Rectal smooth muscle tissue (tissue), 1 donor: Measurements from ENCODE around the gene PDE8B.
A peak's percentile ranks its signal among the peaks of the same experiment; 100 is the strongest.

Source experiments
- H3K27ac ChIP-seq: one replicate; pipeline ENCODE4 v1.7.0; 2013; ENCODE audit warnings: low read depth, low read length, inconsistent platforms
- H3K27me3 ChIP-seq: one replicate; pipeline ENCODE4 v1.7.0; 2013; ENCODE audit warnings: low read length; ENCODE audit not compliant: control insufficient read depth, insufficient read depth
- H3K36me3 ChIP-seq: one replicate; pipeline ENCODE4 v1.7.0; 2013; ENCODE audit warnings: low read length; ENCODE audit not compliant: control insufficient read depth, insufficient read depth
- H3K4me1 ChIP-seq: one replicate; pipeline ENCODE4 v1.7.0; 2013; ENCODE audit warnings: low read length; ENCODE audit not compliant: control insufficient read depth, insufficient read depth
- H3K4me3 ChIP-seq: one replicate; pipeline ENCODE4 v1.7.0; 2013; ENCODE audit warnings: low read length
- H3K9ac ChIP-seq: one replicate; pipeline ENCODE4 v1.7.0; 2013; ENCODE audit warnings: low read length

The PDE8B gene

DNA sequence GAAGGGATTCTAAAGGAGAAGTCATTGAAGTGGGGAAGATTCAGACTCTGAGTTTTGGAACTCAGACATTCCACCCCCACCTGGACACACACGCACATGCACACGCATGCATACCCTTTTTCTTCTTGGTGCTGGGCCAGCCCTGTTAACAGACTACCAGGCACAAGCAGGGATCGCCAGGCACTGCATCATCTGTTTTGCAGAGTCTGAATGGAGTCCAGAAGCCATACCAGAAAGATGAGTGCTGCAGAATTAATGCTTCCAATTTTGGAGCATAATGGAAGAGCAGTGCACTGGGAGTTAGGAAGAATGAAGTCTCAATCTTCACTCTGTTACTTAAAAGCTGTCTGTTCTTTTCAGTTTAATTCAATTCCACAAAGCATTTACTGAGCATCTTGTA lies 95.5 kb downstream of the PDE8B start:
- H3K27me3 ChIP-seq: no peaks in the 10 kb centered on the region
- H3K9ac ChIP-seq: no peak overlapping the region
- no peak overlapping the region for H3K4me3 ChIP-seq
- peaks cover 31% of the 10 kb centered on the region for H3K4me1 ChIP-seq
- no peaks in the 10 kb centered on the region for H3K36me3 ChIP-seq
- peak overlapping the region; percentile 81 for H3K27ac ChIP-seq

DNA sequence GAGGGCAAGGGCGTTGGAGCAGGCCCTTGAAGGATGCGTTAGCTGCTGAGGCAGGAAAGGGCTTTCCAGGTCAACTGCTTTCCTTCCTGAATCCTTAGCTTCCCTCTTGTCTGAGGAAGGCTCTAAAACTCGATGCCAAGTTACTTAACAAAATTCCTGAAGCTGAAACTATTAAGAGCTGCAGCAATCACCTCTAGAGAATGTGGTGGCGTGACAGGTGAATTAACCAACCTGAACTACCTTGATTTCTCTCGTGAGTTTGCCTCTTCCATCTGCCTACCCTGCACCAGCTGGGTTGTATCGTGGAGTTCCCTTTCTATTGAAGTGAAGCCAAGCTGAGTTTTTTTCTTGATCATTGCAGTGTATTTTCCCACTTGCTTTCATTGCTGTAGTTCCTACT lies 96.1 kb downstream of the PDE8B start:
- H3K27ac ChIP-seq: peak overlapping the region; percentile 81
- H3K9ac ChIP-seq: no peak overlapping the region

DNA sequence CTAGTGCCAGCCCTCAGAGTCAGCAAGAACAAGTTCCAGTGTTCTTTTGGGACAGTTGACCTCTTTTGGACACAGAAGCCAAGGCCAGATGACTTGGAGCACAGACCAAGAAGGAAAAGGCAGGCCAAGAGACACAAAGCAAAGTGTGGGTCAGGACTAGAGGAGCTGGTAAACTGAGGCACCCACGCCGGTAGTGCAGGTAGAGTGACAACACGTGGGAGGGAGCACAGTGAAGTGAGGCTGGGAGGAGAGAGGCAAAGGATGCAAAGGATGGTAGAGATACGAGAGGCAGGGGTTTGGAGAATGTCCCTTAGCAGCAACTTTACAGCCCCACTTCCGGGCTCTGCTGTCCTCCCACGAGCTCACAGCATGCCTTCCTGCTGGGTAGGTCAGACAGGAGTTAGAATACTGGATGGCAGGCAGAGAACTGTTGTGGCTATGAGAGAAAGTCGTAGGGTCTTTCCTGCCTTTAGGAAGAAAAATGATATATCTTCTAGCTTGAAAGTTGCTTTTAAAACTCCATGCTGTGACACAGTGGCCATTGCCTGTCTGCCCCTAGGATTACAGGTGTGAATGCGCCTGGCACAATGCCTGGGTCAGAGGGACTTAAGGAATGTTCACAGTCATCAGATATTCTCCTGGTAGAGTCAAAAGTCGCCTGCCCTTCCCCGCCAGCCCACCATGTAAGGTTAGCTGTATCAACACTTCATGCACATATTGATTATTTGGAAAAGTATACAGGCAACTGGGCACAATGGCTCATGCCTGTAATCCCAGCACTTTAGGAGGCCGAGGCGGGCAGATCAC lies 97.9 kb downstream of the PDE8B start:
- H3K27me3 ChIP-seq: no peaks in the 10 kb centered on the region
- no peak overlapping the region for H3K9ac ChIP-seq
- peak overlapping the region; percentile 81 for H3K27ac ChIP-seq
- no peaks in the 10 kb centered on the region for H3K36me3 ChIP-seq
- peaks cover 31% of the 10 kb centered on the region for H3K4me1 ChIP-seq
- no peak overlapping the region for H3K4me3 ChIP-seq

More for the DNA sequence above, 96.1 kb downstream of the PDE8B start:
- no peak overlapping the region for H3K4me3 ChIP-seq
- peaks cover 31% of the 10 kb centered on the region for H3K4me1 ChIP-seq
- H3K27me3 ChIP-seq: no peaks in the 10 kb centered on the region
- no peaks in the 10 kb centered on the region for H3K36me3 ChIP-seq

DNA sequence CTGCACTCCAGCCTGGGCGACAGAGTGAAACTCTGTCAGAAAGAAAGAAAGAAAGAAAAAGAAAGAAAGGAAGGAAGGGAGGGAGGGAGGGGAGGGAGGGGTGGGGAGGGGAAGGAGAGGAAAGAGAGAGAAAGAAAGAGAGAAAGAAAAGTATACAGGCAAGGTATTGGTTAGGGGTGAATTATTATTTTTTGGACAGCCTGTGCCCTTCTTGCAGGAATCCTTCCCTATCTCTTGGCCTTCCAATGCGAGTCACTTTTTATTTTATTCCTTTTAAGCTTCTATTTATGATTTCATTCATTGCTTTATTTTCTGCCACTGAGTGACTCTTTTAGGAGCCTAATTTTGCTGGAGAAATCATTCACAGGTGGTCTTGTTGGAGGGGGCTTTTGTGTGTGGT lies 98.7 kb downstream of the PDE8B start:
- H3K4me1 ChIP-seq: peaks cover 31% of the 10 kb centered on the region
- H3K9ac ChIP-seq: no peak overlapping the region
- no peaks in the 10 kb centered on the region for H3K27me3 ChIP-seq
- no peaks in the 10 kb centered on the region for H3K36me3 ChIP-seq
- H3K4me3 ChIP-seq: no peak overlapping the region
- H3K27ac ChIP-seq: no peak overlapping the region

DNA sequence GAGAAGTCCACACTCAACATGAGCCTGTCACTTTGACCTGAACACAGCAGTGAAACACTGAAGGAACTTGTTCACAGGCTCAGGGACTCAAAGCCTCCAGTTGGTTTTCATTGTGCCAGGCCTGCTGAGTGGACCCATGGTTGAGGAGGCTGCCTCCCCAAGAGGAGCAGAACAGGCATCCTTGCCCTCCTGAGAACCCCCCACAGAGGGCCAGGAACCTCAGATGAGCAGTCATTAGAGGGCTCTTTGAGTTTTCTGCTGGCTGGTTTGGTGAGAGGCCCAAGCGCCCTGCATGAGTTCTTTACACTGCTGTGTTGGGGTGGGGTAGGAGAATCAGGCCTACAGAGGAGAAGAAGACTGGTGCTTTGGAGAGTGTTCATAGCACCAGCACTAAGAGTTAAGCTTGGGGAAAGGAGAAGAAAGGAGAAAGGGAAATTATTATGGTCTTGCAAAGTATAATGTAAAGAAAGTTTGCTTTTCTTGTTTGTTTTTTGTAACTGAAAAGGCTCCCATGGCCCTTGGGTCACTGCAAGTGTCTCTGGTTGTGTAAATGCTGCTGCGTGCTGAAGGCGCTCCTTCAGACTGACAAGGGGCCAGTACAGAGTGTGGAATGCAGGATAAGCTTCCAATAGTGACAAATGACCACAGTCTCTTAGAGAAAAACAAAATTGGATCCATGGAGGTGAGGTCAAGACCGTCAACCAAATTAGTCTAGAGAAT lies 100.2 kb downstream of the PDE8B start:
- Histone ChIP-seq H3K4me3 (no peak overlapping the region), H3K4me1 (peaks cover 24% of the 10 kb centered on the region), H3K9ac (no peak overlapping the region), H3K27ac (no peak overlapping the region), H3K36me3 (no peaks in the 10 kb centered on the region), H3K27me3 (no peaks in the 10 kb centered on the region)

DNA sequence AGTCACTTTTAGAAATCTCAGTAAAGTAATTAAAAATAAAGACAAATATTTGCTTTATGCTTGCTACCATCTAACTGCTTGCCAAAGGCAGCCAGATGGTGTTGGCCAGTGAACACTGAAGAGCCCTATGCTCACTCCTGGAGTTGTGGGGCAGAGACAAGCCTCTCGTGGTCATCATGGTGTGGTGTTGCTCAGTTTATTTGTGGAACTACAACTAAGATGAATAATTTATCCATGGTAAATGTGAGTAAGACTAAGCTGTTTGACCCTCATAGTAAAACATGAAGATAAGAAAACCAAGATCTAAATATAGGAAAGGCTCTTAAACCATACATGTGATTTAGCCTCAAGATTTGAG lies 100.7 kb downstream of the PDE8B start:
- peaks cover 21% of the 10 kb centered on the region for H3K4me1 ChIP-seq
- H3K36me3 ChIP-seq: no peaks in the 10 kb centered on the region
- no peak overlapping the region for H3K4me3 ChIP-seq
- no peak overlapping the region for H3K27ac ChIP-seq
- H3K27me3 ChIP-seq: no peaks in the 10 kb centered on the region
- no peak overlapping the region for H3K9ac ChIP-seq

DNA sequence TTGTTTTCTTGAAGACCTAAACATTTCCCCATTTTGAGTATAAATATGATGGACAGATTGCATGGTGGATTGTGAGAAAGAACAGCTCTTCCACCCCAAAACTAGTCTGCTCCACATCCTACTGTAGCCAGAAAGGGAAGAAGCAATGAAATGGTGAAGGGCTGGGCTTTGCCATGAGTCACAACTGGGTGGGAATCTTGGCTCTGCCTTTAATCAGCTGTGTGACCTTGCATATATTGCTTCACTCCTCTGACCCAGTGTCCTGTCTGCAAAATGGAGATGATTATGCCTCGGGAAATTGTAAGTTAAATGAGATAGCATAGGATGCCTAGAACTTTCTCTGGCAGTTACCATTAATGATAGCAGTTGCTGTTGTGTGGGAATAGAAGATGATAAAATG lies 101.9 kb downstream of the PDE8B start:
- H3K27ac ChIP-seq: no peak overlapping the region
- H3K4me3 ChIP-seq: no peak overlapping the region
- H3K4me1 ChIP-seq: peaks cover 10% of the 10 kb centered on the region
- no peaks in the 10 kb centered on the region for H3K27me3 ChIP-seq
- no peak overlapping the region for H3K9ac ChIP-seq
- no peaks in the 10 kb centered on the region for H3K36me3 ChIP-seq

DNA sequence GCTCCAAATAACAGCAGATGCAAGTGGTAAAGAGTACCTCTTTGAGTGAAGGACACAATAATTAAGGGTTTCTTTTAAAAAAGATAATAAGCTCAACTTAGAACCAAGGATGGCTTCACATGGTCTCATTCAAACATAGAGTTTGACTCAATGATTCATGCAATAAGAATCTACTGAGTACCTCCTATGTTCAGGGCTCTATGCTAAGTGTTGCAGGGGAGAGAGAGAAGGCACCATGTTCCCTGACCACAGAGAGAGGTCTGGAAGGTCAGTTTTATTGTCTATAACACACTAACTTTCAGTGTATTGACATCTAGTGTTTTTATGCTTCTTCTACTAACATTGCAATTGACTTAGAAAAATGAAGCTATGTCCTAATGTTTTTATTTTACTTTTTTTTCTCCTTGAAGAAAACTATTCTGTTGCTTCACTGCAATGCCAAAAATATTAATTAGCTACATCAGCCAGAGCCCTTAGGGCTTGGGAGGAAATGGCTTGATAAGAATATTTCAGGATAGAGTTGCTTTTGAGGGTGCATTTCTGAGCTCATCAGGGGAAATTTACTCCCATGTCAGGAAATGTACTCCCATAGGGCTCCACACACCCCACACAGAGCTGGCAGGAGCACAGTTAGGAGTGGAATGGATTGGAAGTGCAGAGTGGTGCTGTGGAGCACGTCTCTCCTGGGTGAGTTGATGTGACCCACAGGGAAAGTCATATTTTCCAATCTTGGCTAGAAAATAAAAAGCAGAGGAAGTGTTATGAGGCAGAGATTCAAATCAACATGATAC lies 106.6 kb downstream of the PDE8B start:
- Histone ChIP-seq H3K36me3 (no peaks in the 10 kb centered on the region), H3K4me1 (no peaks in the 10 kb centered on the region), H3K27ac (no peak overlapping the region), H3K9ac (no peak overlapping the region), H3K4me3 (no peak overlapping the region), H3K27me3 (no peaks in the 10 kb centered on the region)

DNA sequence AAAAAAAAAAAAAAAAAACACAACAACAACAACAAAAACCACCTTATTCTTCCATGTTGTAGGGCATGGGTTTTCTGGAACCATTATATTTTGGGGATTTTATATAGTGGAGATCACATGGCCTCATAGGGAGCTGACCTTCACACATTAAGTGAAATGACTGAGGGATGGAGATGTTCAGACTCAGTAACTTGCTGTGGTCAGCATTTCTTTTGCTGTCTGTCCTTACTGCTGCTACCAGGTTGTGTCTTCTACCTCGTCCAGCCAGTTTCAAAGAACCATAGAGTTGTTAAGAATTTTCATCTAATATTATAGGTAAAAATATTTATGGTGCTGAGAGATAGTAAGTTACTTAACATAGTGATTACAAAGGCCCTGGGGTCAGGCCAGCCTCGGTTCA lies 107.6 kb downstream of the PDE8B start:
- no peaks in the 10 kb centered on the region for H3K4me1 ChIP-seq
- no peak overlapping the region for H3K9ac ChIP-seq
- no peaks in the 10 kb centered on the region for H3K27me3 ChIP-seq
- H3K27ac ChIP-seq: no peak overlapping the region
- H3K4me3 ChIP-seq: no peak overlapping the region
- H3K36me3 ChIP-seq: no peaks in the 10 kb centered on the region

DNA sequence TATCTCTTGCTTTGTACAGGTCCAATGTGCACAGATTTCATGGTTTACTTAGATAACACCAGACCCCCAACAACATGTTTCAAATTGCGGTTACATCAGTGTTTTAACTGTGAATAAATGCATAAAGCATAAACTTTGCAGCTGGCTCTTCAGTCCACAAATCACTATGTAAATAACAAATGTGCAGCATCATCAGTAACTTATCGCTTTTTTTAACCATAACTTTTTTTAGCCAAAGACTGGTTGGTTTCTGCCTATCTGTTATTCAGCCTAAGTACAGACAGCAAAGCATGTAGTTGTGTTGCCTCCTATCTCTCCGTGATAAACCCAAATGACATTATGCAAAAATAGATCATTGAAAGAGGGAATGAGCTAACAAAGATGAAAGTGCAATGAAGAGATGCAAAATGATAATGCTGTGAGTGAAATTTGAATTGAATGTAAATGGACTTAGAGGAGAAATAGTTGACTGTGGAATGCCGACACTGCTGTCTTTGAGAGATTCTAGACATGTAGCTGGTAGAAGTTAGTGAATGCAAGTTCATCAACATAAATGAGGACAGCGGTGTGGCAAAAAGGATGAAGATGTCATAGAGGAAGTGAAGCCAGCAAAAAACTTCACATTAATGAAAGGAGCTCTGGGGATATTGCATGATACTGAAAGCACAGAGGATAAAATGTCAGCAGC lies 108.8 kb downstream of the PDE8B start:
- Histone ChIP-seq H3K27me3 (no peaks in the 10 kb centered on the region), H3K9ac (no peak overlapping the region), H3K4me3 (no peak overlapping the region)

DNA sequence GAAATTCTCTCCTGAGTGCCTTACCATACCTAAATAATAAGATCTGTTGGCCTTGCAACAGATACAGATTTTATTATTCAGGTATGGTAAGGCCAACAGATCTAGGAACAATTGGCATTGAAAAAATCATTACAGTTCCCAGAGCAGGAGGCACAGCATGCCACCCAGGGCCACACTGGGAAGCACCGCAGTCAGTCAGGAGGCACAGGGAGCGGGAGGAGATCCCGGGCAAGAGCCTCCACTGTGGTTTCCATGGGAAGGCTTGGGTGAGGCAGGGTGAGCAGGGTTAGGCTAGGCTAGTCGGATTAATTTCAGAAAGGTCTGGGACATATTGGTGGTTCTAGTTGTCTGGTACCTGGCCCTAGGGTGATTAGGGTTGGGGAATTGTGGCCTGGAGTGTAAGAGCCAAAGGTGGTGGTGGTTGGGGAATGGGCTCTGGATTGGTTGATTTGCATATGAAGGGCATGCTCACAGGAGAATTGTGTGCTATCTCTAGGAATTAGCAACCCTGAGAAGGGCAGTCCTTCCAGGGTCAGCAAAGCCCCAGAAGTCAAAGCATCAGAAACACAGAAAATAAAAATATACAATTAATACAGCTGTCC lies 111.4 kb downstream of the PDE8B start:
- Histone ChIP-seq H3K9ac (no peak overlapping the region), H3K27ac (no peak overlapping the region), H3K4me1 (peaks cover 2% of the 10 kb centered on the region), H3K4me3 (no peak overlapping the region), H3K27me3 (no peaks in the 10 kb centered on the region), H3K36me3 (no peaks in the 10 kb centered on the region)

More for the DNA sequence above, 108.8 kb downstream of the PDE8B start:
- no peak overlapping the region for H3K27ac ChIP-seq
- H3K36me3 ChIP-seq: no peaks in the 10 kb centered on the region
- H3K4me1 ChIP-seq: no peaks in the 10 kb centered on the region

DNA sequence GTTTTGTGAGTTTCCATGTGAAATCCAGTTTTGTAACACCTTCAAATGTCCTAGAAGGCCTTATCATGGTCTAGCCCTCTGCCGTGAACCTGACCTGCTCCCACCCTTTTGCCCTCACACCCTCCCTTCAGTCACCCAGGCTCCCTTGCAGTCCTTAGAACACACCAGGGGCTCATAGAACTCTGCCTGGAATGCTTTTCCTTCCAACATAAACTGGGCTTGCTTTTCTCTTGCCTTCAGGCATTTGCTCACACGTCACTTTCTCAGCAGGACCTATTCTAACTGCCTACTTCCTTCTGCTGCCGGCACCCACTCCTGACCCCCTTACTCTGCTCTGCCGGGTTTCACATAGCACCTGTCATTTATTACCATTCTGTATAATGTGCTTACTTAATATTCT lies 111.9 kb downstream of the PDE8B start:
- H3K4me1 ChIP-seq: peaks cover 2% of the 10 kb centered on the region
- no peaks in the 10 kb centered on the region for H3K27me3 ChIP-seq
- H3K4me3 ChIP-seq: no peak overlapping the region
- no peak overlapping the region for H3K27ac ChIP-seq
- no peak overlapping the region for H3K9ac ChIP-seq
- no peaks in the 10 kb centered on the region for H3K36me3 ChIP-seq
